Ovary (tissue), 9 donors: ENCODE measurements around the gene TEDC1. TPM values are rescaled to one million over a fixed set of nuclear protein-coding genes. Genes with fewer than 3 reads are reported as not detected.

Experiments used
- DNase-seq, 5 donors: peaks; one replicate each; pipeline ENCODE4 v3.0.0-alpha.2; 2019 to 2020
- H3K27ac ChIP-seq, 2 donors: fragments of 200-600 bp; one replicate each; pipeline versions ENCODE4 v1.5.1 to v1.8.0; 2019 to 2022
- H3K27me3 ChIP-seq: fragments of 200-600 bp; one replicate; pipeline ENCODE4 v1.8.0; 2022
- H3K36me3 ChIP-seq: fragments of 200-600 bp; sonication (generic); one replicate; pipeline ENCODE4 v1.5.1; 2019
- H3K4me1 ChIP-seq: one replicate; pipeline ENCODE4 v1.8.1; 2013; ENCODE audit warnings: mild to moderate bottlenecking, moderate library complexity; ENCODE audit not compliant: insufficient read depth
- H3K4me3 ChIP-seq: fragments of 200-600 bp; sonication (generic); one replicate; pipeline ENCODE4 v1.5.1; 2017
- H3K9me3 ChIP-seq, 2 donors: fragments of 200-600 bp in 1 of 2; sonication (generic) in 1 of 2; one replicate each; pipeline versions ENCODE4 v1.5.1 to v1.8.1; 2013 to 2019; ENCODE audit warnings: mild to moderate bottlenecking in 1 of 2, moderate library complexity in 1 of 2
- EP300 ChIP-seq: sonication (generic); formaldehyde crosslinking; IDR thresholded peaks from one replicate; pipeline ENCODE4 v1.6.1; 2017; ENCODE audit warnings: antibody characterized with exemption
- POLR2A ChIP-seq: fragments of 450-650 bp; IDR thresholded peaks from one replicate; pipeline ENCODE4 v1.6.1; 2017; ENCODE audit warnings: antibody characterized with exemption, mild to moderate bottlenecking, moderate library complexity
- WGBS, 3 donors: extraction: QIAGEN DNeasy Blood & Tissue Kit in 1 of 3; methylation state at CpG; one replicate each; pipeline versions ENCODE4 v1.1.5 to v1.1.7; 2013 to 2017; 5-methylcytosine and 5-hydroxymethylcytosine counted together
- intact Hi-C, 4 donors: fragments of 100-400 bp; cut with DNase I; formaldehyde crosslinking; loops; one replicate each; pipeline versions ENCODE4 v1.11.0 to v1.15.1; 2022 to 2023
- polyA plus RNA-seq, 2 donors: library from polyadenylated mRNA; stranded (reverse); fragments of 200-250 nt in 1 of 2; fragments of 350-450 nt in 1 of 2; fragmentation: Illumina TruSeq in 1 of 2; extraction: RNeasy Lipid Tissue Mini Kit (QIAGEN cat#74804) in 1 of 2; gene quantifications; one replicate each; pipeline ENCODE4 v1.2.3, GENCODE V29; 2013 to 2014
- total RNA-seq, 7 donors: library from RNA; depleted of rRNA in 2 of 7; stranded (reverse); fragments of >200 nt in 2 of 7; fragmentation: NEBNext Ultra II Directional in 3 of 7; extraction: Animal tissue kit (Norgen Biotek cat#: 25700) in 3 of 7; gene quantifications; one replicate each; pipeline versions ENCODE4 v1.1.0 to v1.2.4, GENCODE V29; 2016 to 2023
- TF ChIP-seq, protein P1 (sequence below), 3 donors: fragments of 450-650 bp in 2 of 3; fragments of 200-600 bp in 1 of 3; IDR thresholded peaks; one replicate each; pipeline versions ENCODE4 v1.5.1 to v1.8.0; 2016 to 2022; ENCODE audit warnings: antibody characterized with exemption in 3 of 3, mild to moderate bottlenecking in 1 of 3
- donor health status: DM: no; HTN: no; CAD: no; lungs with moderate emphysema.
- donor health status: DM: no; HTN: no; CAD: no.
- donor health status: Bipolar disorder and iron deficiency.
- donor health status: DM: yes; HTN: yes; CAD: no.
- donor health status: DM: no; HTN: no; CAD: no.
- donor health status: DM: yes; HTN: yes; CAD: no.

The TEDC1 gene
- total and polyA plus RNA-seq, 9 donors, result 2.6 to 8.2 (median 3.8) TPM; not detected in 1

DNA sequence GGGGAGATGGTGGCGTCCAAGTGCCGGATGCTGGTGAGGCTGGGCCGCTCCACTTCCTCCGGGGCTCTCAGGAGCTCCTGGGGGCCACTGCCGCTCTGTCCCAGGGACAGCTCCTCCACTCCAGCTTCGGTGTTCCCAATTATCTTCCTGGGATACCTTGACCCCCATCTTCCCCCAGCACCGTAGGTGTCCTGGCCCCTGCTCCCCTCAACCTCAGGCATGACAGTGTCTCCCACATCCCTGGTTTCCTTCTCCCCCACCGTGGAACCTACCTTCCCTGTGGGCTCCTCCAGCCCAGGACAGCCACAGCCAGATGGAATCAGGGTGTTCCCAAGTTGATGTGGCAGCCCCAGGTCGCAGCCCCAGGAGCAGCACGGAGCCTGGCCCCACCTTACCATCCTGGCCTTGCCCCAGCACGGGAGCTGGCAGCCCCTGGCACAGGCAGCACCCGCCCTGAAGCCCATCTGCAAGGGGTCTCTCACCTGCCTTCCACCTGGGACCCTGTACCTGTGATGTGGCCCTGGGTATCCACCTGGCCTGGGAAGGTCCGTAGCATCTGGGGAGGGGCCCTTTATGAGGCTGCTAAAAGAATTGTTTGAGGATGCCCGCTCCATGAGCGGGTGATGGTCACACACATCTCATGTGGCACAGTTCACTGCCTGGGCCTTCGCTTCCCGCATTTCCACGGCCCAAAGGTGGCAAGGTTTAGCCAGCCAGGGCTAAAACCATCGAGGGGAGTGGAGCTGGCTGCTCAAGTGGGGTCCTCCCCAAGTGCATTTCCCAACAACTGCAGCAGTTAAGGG, 39.4 kb downstream of the TEDC1 start:
- Histone ChIP-seq H3K36me3 (no peaks in the 10 kb centered on the region), H3K9me3 (no peaks in the 10 kb centered on the region), H3K4me3 (no peak overlapping the region), H3K4me1 (peaks cover 10% of the 10 kb centered on the region), H3K27me3 (no peaks in the 10 kb centered on the region), H3K27ac (no peak overlapping the region)
- 73 to 87% (median 81%) methylated on average over 19 of the region's 19 CpGs for WGBS, 3 donors
- intact Hi-C loops, result no loop called here
- TF ChIP-seq POLR2A (no peak), EP300 (no peak)
- TF ChIP-seq, protein P1, sequence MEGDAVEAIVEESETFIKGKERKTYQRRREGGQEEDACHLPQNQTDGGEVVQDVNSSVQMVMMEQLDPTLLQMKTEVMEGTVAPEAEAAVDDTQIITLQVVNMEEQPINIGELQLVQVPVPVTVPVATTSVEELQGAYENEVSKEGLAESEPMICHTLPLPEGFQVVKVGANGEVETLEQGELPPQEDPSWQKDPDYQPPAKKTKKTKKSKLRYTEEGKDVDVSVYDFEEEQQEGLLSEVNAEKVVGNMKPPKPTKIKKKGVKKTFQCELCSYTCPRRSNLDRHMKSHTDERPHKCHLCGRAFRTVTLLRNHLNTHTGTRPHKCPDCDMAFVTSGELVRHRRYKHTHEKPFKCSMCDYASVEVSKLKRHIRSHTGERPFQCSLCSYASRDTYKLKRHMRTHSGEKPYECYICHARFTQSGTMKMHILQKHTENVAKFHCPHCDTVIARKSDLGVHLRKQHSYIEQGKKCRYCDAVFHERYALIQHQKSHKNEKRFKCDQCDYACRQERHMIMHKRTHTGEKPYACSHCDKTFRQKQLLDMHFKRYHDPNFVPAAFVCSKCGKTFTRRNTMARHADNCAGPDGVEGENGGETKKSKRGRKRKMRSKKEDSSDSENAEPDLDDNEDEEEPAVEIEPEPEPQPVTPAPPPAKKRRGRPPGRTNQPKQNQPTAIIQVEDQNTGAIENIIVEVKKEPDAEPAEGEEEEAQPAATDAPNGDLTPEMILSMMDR (IDR thresholded peaks at IDR 0.05), result no peak
- no peak for DNase-seq

DNA sequence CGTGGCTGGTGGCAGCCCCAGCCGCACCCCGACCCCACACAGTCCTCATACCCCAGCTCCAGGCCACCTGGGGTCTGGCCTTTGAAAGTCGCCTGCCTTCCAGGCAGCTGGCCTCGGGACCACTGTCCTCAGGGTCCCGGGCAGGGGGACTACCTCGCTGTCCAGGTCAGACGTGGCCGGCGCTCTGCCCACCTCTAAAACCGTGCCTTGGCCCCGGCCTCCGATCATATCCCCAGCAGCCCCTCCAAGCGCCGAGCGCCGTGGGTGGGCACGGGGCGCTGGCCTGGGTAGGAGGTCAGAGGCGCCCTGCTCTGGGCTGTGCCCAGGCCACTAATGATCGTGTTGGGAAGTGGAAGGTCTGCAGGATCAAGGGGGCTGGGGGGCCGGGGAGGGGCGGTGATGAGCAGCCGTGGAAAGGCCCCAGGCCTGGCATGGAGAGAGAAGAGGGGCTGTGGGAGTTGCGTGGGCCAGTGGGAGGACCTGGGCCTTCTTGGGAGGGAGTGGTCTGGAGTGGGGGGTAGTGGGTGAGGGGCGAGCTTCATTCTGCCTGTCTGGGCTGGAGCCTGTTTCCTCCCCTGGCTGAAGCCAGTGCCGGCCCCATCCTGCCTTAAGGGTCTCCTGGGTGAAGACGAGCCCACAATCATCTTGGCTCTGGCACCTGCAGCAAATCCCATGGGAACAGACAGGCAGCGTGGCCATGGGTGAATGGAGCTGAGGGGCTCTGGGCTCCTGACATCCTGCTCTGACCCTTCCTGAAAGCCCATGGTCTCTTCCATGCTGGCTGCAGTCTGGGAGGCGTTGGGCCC, 40.2 kb downstream of the TEDC1 start:
- H3K36me3 ChIP-seq, result no peaks in the 10 kb centered on the region
- TF ChIP-seq POLR2A (no peak), EP300 (no peak)
- TF ChIP-seq, protein P1 (IDR thresholded peaks at IDR 0.05), result no peak
- H3K4me1 ChIP-seq, result peaks cover 10% of the 10 kb centered on the region
- H3K9me3 ChIP-seq, result no peaks in the 10 kb centered on the region
- H3K27me3 ChIP-seq, result no peaks in the 10 kb centered on the region
- no peak for DNase-seq
- no peak overlapping the region for H3K4me3 ChIP-seq
- H3K27ac ChIP-seq, result no peak overlapping the region
- 89 to 96% (median 92%) methylated on average over 30 of the region's 30 CpGs for WGBS, 3 donors
- intact Hi-C loops, result no loop called here

DNA sequence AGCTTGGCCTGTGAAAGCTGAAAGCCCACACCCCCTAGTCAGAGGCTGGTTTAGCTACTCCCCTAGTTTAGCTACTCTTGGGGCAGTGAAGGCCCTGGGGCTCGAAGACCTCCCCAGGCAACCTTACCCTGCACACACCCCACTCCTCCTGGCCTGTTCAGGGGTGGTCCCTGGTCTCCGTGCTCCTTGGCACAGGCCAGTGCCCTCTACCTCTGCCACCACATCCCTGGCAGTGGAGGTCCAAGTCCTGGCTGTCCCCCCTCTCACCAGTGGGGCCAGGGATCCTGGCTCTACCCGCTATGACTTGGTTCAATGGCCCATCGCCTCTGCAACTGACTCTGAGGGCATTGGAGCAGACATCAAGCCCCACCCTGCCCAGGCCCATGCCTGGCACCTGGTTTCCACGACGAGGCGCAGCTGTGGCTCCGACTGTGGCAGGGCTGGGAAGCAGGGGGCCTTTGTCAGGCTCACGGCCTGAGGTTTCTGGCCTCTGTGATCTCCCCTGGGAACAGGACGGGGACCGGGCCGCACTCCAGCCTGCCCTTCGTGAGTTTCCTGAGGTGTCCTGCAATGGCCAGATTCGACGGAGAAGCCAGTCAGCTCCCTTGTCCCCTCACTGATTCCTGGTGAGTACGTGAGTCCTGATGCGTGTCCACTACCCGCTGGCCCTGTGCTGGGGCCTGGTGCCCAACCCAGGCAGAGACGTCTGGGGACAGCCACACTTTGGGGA, 41.0 kb downstream of the TEDC1 start:
- intact Hi-C loops, result no loop called here
- no peak overlapping the region for H3K27ac ChIP-seq
- H3K4me1 ChIP-seq, result peaks cover 9% of the 10 kb centered on the region
- no peak overlapping the region for H3K4me3 ChIP-seq
- DNase-seq, result no peak
- no peaks in the 10 kb centered on the region for H3K36me3 ChIP-seq
- 87 to 88% (median 87%) methylated on average over 14 to 19 of the region's 19 CpGs for WGBS, 3 donors
- H3K9me3 ChIP-seq, result no peaks in the 10 kb centered on the region
- no peaks in the 10 kb centered on the region for H3K27me3 ChIP-seq
- no peak for TF ChIP-seq EP300
- no peak for TF ChIP-seq POLR2A
- TF ChIP-seq, protein P1 (IDR thresholded peaks at IDR 0.05), result no peak

DNA sequence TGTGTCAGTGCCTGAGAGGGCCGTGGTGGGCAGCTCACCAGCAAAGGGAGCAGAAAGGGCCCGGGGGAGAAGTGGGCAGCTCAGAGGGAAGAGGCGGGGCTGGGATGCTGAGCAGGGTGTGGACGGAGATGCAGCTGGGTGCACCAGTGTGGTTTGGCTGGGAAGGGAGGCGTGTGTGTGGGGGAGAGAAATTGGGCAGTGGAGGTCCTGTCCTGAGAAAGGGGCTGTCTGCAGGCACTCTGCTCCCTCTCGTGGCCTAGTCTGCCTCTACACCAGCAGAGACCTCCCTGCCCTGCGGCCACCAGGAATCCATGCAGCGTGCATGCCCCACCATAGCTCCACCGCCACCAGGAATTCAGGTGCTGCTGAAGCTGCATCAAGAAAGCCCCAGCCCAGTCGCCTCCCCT, 41.7 kb downstream of the TEDC1 start:
- Histone ChIP-seq H3K4me1 (peaks cover 8% of the 10 kb centered on the region), H3K9me3 (no peaks in the 10 kb centered on the region), H3K27ac (no peak overlapping the region), H3K36me3 (no peaks in the 10 kb centered on the region), H3K4me3 (no peak overlapping the region), H3K27me3 (no peaks in the 10 kb centered on the region)
- intact Hi-C loops, result no loop called here
- TF ChIP-seq EP300 (no peak), POLR2A (no peak)
- TF ChIP-seq, protein P1 (IDR thresholded peaks at IDR 0.05), result no peak
- DNase-seq, result no peak
- WGBS, 3 donors, result 38 to 49% (median 38%) methylated on average over 10 of the region's 10 CpGs
